Measurements from ENCODE around the gene ALOXE3. TPM values are rescaled to one million over a fixed set of nuclear protein-coding genes. Genes with fewer than 3 reads are reported as not detected.

ALOXE3 gene
- total RNA-seq, 1 donor from 2014 or later, result not detected

- H3K27me3 Mint-ChIP-seq, result peaks cover 27% of the 10 kb centered on the region
- no peak overlapping the region for H3K27ac Mint-ChIP-seq
Observed at GRCh38 chr17:8068736-8069586, 49.4 kb downstream of the ALOXE3 start.

DNA sequence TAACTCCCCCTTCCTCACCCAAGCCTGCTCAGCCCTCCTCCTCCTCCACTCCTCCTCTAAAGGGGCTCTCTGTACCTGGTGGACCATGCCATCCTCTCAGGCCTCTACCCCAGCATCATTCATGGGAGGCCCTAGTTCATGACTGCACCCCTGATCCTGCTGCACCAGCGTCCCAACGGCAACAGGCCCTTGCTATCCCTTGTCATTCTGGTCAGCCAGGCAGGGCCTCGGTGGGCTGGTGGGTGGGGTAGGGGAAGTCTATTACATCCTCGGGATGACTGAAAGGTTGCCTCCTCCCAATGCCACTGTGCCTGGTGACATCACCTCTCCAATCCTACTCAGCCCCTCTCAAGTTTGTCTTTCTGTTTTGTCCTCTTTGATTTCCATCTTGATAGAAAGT is 50.5 kb downstream of the ALOXE3 start:
- no peak for DNase-seq
- peaks cover 10% of the 10 kb centered on the region for H3K4me1 Mint-ChIP-seq
- ChIA-PET CTCF (interaction anchor here (1.2 kb wide), 1 partner anchor 25 kb away, joined by 3 read pairs; no protein-coding TSS in a partner anchor), POLR2A (no interaction called here)
- H3K9me3 Mint-ChIP-seq, result no peaks in the 10 kb centered on the region
- no peak overlapping the region for H3K4me3 Mint-ChIP-seq
- H3K27me3 Mint-ChIP-seq, result peaks cover 30% of the 10 kb centered on the region
- H3K27ac Mint-ChIP-seq, result no peak overlapping the region
- no peaks in the 10 kb centered on the region for H3K36me3 Mint-ChIP-seq (ENCODE audit: low read depth)
- ATAC-seq (ENCODE audit: low read depth), result no peak
- TF ChIP-seq CTCF (IDR thresholded peaks at IDR 0.05), result no peak
- intact Hi-C loops (cut with micrococcal nuclease), result no loop called here

More at GRCh38 chr17:8068736-8069586, 49.4 kb downstream of the ALOXE3 start:
- intact Hi-C loops (cut with micrococcal nuclease), result no loop called here
- POLR2A ChIA-PET, result interaction anchor here (0.6 to 1.5 kb wide), 2 partner anchors 31 to 104 kb away, joined by 4 to 5 read pairs; no protein-coding TSS in a partner anchor
- TF ChIP-seq CTCF (IDR thresholded peaks at IDR 0.05), result no peak
- H3K9me3 Mint-ChIP-seq, result no peaks in the 10 kb centered on the region
- peaks cover 21% of the 10 kb centered on the region for H3K4me1 Mint-ChIP-seq
- CTCF ChIA-PET, result interaction anchor here (0.9 to 3.6 kb wide), 5 partner anchors 8 to 308 kb away, joined by 3 to 26 read pairs (median 4); no protein-coding TSS in a partner anchor
- no peak overlapping the region for H3K4me3 Mint-ChIP-seq
- H3K36me3 Mint-ChIP-seq (ENCODE audit: low read depth), result no peaks in the 10 kb centered on the region
- ATAC-seq (ENCODE audit: low read depth), result no peak
- DNase-seq, result no peak

DNA sequence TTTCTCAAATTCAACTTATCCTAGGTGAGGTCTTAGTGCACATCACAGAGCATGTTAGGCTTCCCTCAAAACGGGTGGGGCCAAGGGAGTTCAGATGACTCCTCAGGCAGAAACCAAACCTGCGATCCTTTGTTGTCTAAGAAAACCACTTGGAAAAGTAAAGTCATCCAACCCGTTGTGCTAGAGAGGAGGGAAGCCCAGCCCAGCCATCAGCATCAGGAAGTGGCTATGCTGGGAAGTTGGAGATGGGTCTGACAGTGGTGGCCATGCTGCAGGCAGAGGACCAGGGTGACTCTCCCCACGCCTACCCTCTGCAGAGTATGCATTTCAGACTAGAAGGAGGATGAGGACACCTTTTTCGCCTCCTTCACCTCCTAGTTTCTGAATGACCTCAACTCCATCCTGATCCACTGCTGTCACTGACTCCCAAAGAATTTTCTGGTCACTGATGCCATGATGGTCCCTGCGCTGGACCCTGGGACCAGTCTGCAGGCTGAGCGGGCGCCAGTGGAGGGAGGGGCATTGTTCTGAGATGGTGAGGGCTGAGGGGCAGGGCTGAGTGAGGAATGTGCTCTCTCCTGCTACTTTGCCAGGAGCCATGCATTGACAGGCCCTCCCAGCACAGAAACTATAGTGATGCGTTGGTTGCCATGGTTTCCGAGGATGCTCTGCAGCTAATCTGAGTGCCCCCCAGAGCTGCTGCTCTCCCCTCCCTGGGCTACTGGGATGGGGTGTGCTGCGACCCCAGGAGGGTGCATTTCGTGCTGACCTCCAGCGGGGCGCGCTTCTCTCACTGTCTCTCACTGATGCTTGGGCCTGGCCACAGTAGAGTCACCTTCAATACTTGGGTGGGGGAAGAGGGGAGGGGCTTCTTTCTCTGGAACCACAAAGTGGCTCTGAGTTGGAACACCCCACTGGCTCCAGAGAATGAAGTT is 51.2 kb downstream of the ALOXE3 start:
- DNase-seq, result no peak
- H3K27me3 Mint-ChIP-seq, result peaks cover 32% of the 10 kb centered on the region
- no peak overlapping the region for H3K27ac Mint-ChIP-seq
- TF ChIP-seq CTCF (IDR thresholded peaks at IDR 0.05), result no peak
- no peaks in the 10 kb centered on the region for H3K36me3 Mint-ChIP-seq (ENCODE audit: low read depth)
- CTCF ChIA-PET, result no interaction called here
- POLR2A ChIA-PET, result no interaction called here
- peaks cover 4% of the 10 kb centered on the region for H3K4me1 Mint-ChIP-seq
- H3K4me3 Mint-ChIP-seq, result no peak overlapping the region
- intact Hi-C loops (cut with micrococcal nuclease), result no loop called here
- no peaks in the 10 kb centered on the region for H3K9me3 Mint-ChIP-seq
- no peak for ATAC-seq (ENCODE audit: low read depth)

GRCh38 chr17:8064561-8065019 is 53.7 kb downstream of the ALOXE3 start:
- ChIA-PET POLR2A (no interaction called here), CTCF (interaction anchor here (1.0 to 1.2 kb wide), 2 partner anchors 9 to 10 kb away, joined by 3 to 4 read pairs; no protein-coding TSS in a partner anchor)
- intact Hi-C loops (cut with micrococcal nuclease), result loop anchor here (5.0 kb wide), 2 partner anchors 318 to 938 kb away; partner anchors contain the start of gene RPL26
- H3K4me3 Mint-ChIP-seq, result no peak overlapping the region
- no peak for TF ChIP-seq CTCF (IDR thresholded peaks at IDR 0.05)
- no peak for ATAC-seq (ENCODE audit: low read depth)
- H3K27me3 Mint-ChIP-seq, result peaks cover 30% of the 10 kb centered on the region
- H3K9me3 Mint-ChIP-seq, result no peaks in the 10 kb centered on the region
- H3K27ac Mint-ChIP-seq, result no peak overlapping the region
- peaks cover 4% of the 10 kb centered on the region for H3K4me1 Mint-ChIP-seq
- H3K36me3 Mint-ChIP-seq (ENCODE audit: low read depth), result no peaks in the 10 kb centered on the region
- no peak for DNase-seq

Measured in activated B cell treated with CpG ODN at 0.5 μM for 24 hours (primary cell).